HepG2 (cell line): Measurements from ENCODE around the gene CORO1C. TPM values are rescaled to one million over a fixed set of nuclear protein-coding genes. Genes with fewer than 3 reads are reported as not detected.

Experiments
- ATAC-seq: fragments of 200-7000 bp; cut with Tn5 transposase; 3 replicates; pipeline ENCODE4 v1.9.1; 2020; ENCODE audit warnings: mild to moderate bottlenecking, moderate library complexity
- BruUV-seq: library from RNA; stranded (reverse); fragments of 400-500 nt; replicated peaks from 2 replicates; lab custom pipeline; 2021; lab: Mats Ljungman, UMichigan
- CTCF ChIA-PET: fragments of 300-600 bp; formaldehyde crosslinking; extraction: SDS; loops from one replicate; lab custom pipeline; 2021; ENCODE audit warnings: low total read pairs, inconsistent platforms, low intra/inter-chr PET ratio; lab: Yijun Ruan, JAX
- POLR2A ChIA-PET: fragments of 350-600 bp; sonication (Branson Sonifier 250); formaldehyde crosslinking; loops from one replicate; lab custom pipeline; 2020; ENCODE audit warnings: antibody characterized with exemption, inconsistent platforms; lab: Yijun Ruan, JAX
- DNase-seq: peaks from one replicate; pipeline ENCODE4 v3.0.0-alpha.2; 2015; ENCODE audit warnings: low spot score
- FAIRE-seq: peaks from 3 replicates; lab custom pipeline; 2011; peaks lifted over from hg19 to GRCh38; lab: Jason Lieb, UNC
- H2AFZ ChIP-seq: one replicate; pipeline ENCODE4 v1.6.1; 2011; ENCODE audit warnings: low read length, inconsistent platforms
- H3K27ac ChIP-seq: fragments of 300-600 bp; 3 replicates; pipeline ENCODE4 v1.8.0; 2011; ENCODE audit warnings: mixed run types, mild to moderate bottlenecking, mixed read lengths, low read length, inconsistent platforms; ENCODE audit not compliant: insufficient read depth; ENCODE audit errors: extremely low read length
- H3K27me3 ChIP-seq, 2 experiments: fragments of 200-600 bp in 1 of 2; 2 replicates in 1 of 2; 3 replicates in 1 of 2; pipeline versions ENCODE4 v1.6.0 to v1.8.0; 2011; ENCODE audit warnings: low read length in 2 of 2, mild to moderate bottlenecking in 2 of 2, moderate library complexity in 2 of 2, inconsistent platforms in 1 of 2; ENCODE audit not compliant: insufficient read depth in 2 of 2, control insufficient read depth in 1 of 2
- H3K36me3 ChIP-seq, 2 experiments: fragments of 200-600 bp in 1 of 2; replicated peaks in 1 of 2; 2 replicates in 1 of 2; 3 replicates in 1 of 2; pipeline versions ENCODE4 v1.5.1 to v1.8.0; 2011; ENCODE audit warnings: low read length in 2 of 2, inconsistent platforms in 1 of 2; ENCODE audit not compliant: insufficient read depth in 2 of 2, control insufficient read depth in 1 of 2
- H3K4me1 ChIP-seq: 2 replicates; pipeline ENCODE4 v1.5.1; 2012; ENCODE audit warnings: low read length, inconsistent platforms; ENCODE audit not compliant: insufficient read depth
- H3K4me2 ChIP-seq: 2 replicates; pipeline ENCODE4 v1.6.0; 2011; ENCODE audit warnings: low read depth, low read length, inconsistent platforms
- H3K4me3 ChIP-seq, 3 experiments: fragments of 200-600 bp in 1 of 3; sonication (generic), shearing (Covaris generic) in 1 of 3; replicated peaks in 1 of 3; 2 replicates each; pipeline ENCODE4 v1.5.1; 2011 to 2016; ENCODE audit warnings: low read length in 3 of 3, inconsistent platforms in 2 of 3, low read depth in 2 of 3, mild to moderate bottlenecking in 2 of 3, control low read depth in 1 of 3, mixed read lengths in 1 of 3; ENCODE audit not compliant: insufficient read depth in 1 of 3
- H3K79me2 ChIP-seq: one replicate; pipeline ENCODE4 v1.6.1; 2011; ENCODE audit warnings: low read length, inconsistent platforms; ENCODE audit not compliant: insufficient read depth
- H3K9ac ChIP-seq: 2 replicates; pipeline ENCODE4 v1.6.0; 2011; ENCODE audit warnings: mild to moderate bottlenecking, low read depth, low read length, inconsistent platforms; ENCODE audit not compliant: insufficient read depth
- H3K9me3 ChIP-seq: 2 replicates; pipeline ENCODE4 v1.5.1; 2012; ENCODE audit warnings: mild to moderate bottlenecking, low read length
- H4K20me1 ChIP-seq: 2 replicates; pipeline ENCODE4 v1.6.0; 2011; ENCODE audit warnings: inconsistent platforms, mild to moderate bottlenecking, low read length, moderate library complexity; ENCODE audit not compliant: insufficient read depth
- CEBPZ ChIP-seq: IDR thresholded peaks from 2 replicates; pipeline ENCODE4 v1.6.1; 2012; ENCODE audit warnings: low read length, improper control_type of control experiment
- DNMT3B ChIP-seq: conservative IDR thresholded peaks from 2 replicates; pipeline ENCODE4 v1.6.1; 2016; ENCODE audit warnings: missing biosample characterization, control low read depth
- KDM6A ChIP-seq: IDR thresholded peaks from 2 replicates; pipeline ENCODE4 v1.6.1; 2016; ENCODE audit warnings: low read depth
- NCOA5 ChIP-seq: sonication (generic); formaldehyde crosslinking; IDR thresholded peaks from 2 replicates; pipeline ENCODE4 v1.4.0; 2020; ENCODE audit warnings: missing genetic modification reagents
- SUZ12 ChIP-seq: fragments of 150-350 bp; IDR thresholded peaks from 2 replicates; pipeline ENCODE4 v1.6.1; 2014; ENCODE audit warnings: low read depth, low read length
- ZBTB10 ChIP-seq: sonication (generic); formaldehyde crosslinking; IDR thresholded peaks from 2 replicates; pipeline ENCODE4 v1.4.0; 2020; ENCODE audit warnings: missing genetic modification reagents, borderline replicate concordance
- ZBTB44 ChIP-seq: sonication (generic); formaldehyde crosslinking; IDR thresholded peaks from 2 replicates; pipeline ENCODE4 v1.4.0; 2020; ENCODE audit warnings: missing genetic modification reagents
- ZHX2 ChIP-seq, 2 experiments: sonication (generic) in 1 of 2; formaldehyde crosslinking in 1 of 2; IDR thresholded peaks; 2 replicates each; pipeline versions ENCODE4 v1.6.1 to v1.9.0; 2014 to 2022; ENCODE audit warnings: antibody characterized with exemption in 1 of 2, borderline replicate concordance in 1 of 2, inconsistent platforms in 1 of 2, low read depth in 1 of 2, missing genetic modification reagents in 1 of 2
- ZNF124 ChIP-seq: sonication (generic); formaldehyde crosslinking; IDR thresholded peaks from 2 replicates; pipeline ENCODE4 v1.4.0; 2020; ENCODE audit warnings: missing genetic modification reagents
- ZNF230 ChIP-seq: sonication (generic); formaldehyde crosslinking; IDR thresholded peaks from 2 replicates; pipeline ENCODE4 v1.4.0; 2020; ENCODE audit warnings: mild to moderate bottlenecking, missing genetic modification reagents
- ZNF282 ChIP-seq: fragments of 450-650 bp; IDR thresholded peaks from 2 replicates; pipeline ENCODE4 v1.6.1; 2018; ENCODE audit not compliant: partially characterized antibody
- WGBS: methylation state at CpG from one replicate; pipeline ENCODE4 v1.1.6; 2017; ENCODE audit warnings: low lambda C conversion rate; 5-methylcytosine and 5-hydroxymethylcytosine counted together
- in situ Hi-C: cut with HindIII; loops from 2 replicates; pipeline ENCODE4 v1.10.0; 2017; ENCODE audit warnings: low pct_unique_long_range_greater_than_20kb; ENCODE audit not compliant: extremely low pct_ligation_motif_present
- intact Hi-C: fragments of 100-400 bp; cut with micrococcal nuclease; formaldehyde crosslinking; loops from one replicate; pipeline ENCODE4 v1.10.0; 2022; ENCODE audit not compliant: unreplicated experiment
- polyA plus RNA-seq, 8 experiments: library from polyadenylated mRNA; depleted of rRNA in 3 of 8; stranded (reverse) in 7 of 8; unstranded in 1 of 8; fragments of >200 nt; fragmentation: Illumina TruSeq in 4 of 8; extraction: Trizol in 4 of 8; gene quantifications; 2 replicates each; pipeline versions ENCODE4 v1.2.1 to v1.2.3, GENCODE V29; 2011 to 2016; ENCODE audit warnings: low read depth in 4 of 8, missing spikeins in 1 of 8, mixed read lengths in 1 of 8; ENCODE audit not compliant: insufficient read depth in 1 of 8
- total RNA-seq, 5 experiments: library from RNA; depleted of rRNA; stranded (reverse); fragments of >200 nt; fragmentation: Illumina TruSeq; extraction: Trizol; gene quantifications; 2 replicates each; pipeline ENCODE4 v1.2.3, GENCODE V29; 2016; ENCODE audit warnings: low read depth in 1 of 5

Gene CORO1C
- total and polyA plus RNA-seq, 2 of the 13 experiments (the other 11 are each of a cell fraction or from before 2014, with no cell fraction given), result 73.7 to 131 TPM

GRCh38 chr12:108610336-108610815 is 120.9 kb downstream of the CORO1C start:
- 28% methylated on average over 8 of the region's 8 CpGs for WGBS
- in situ Hi-C loops, result no loop called here
- BruUV-seq, result no TSS peak
- TF ChIP-seq ZBTB10 (CRISPR knock-in tag) (no peak), ZNF124 (CRISPR knock-in tag) (no peak), SUZ12 (no peak), ZBTB44 (CRISPR knock-in tag) (no peak), KDM6A (CRISPR knock-in tag) (no peak), CEBPZ (no peak), ZNF282 (no peak), NCOA5 (no peak), ZNF230 (CRISPR knock-in tag) (no peak), DNMT3B (CRISPR knock-in tag) (no peak), ZHX2 (IDR thresholded peaks at IDR 0.05; ENCODE audit: low read depth) (no peak), ZHX2 (CRISPR knock-in tag; IDR thresholded peaks at IDR 0.05; ENCODE audit: borderline replicate concordance) (no peak)

More at GRCh38 chr12:108610336-108610815, 120.9 kb downstream of the CORO1C start:
- intact Hi-C loops, result no loop called here
- no peak overlapping the region for H3K27ac ChIP-seq
- H3K9me3 ChIP-seq, result no peaks in the 10 kb centered on the region
- H3K9ac ChIP-seq, result no peak overlapping the region
- H2AFZ ChIP-seq, result no peak overlapping the region
- FAIRE-seq, result no peak
- peaks cover 0 to 22% of the 10 kb centered on the region in 2 experiments; a peak in 4 of 5 replicates for H3K27me3 ChIP-seq
- H4K20me1 ChIP-seq, result no peaks in the 10 kb centered on the region
- CTCF ChIA-PET, result no interaction called here
- POLR2A ChIA-PET, result no interaction called here
- H3K4me3 ChIP-seq, result no peak overlapping the region
- peaks cover 20% of the 10 kb centered on the region for H3K4me1 ChIP-seq
- no peaks in the 10 kb centered on the region for H3K79me2 ChIP-seq
- no peaks in the 10 kb centered on the region for H3K36me3 ChIP-seq
- no peak for DNase-seq
- no peak for ATAC-seq
- H3K4me2 ChIP-seq, result no peak overlapping the region
